ENCODE data around the gene LPP.

DNA sequence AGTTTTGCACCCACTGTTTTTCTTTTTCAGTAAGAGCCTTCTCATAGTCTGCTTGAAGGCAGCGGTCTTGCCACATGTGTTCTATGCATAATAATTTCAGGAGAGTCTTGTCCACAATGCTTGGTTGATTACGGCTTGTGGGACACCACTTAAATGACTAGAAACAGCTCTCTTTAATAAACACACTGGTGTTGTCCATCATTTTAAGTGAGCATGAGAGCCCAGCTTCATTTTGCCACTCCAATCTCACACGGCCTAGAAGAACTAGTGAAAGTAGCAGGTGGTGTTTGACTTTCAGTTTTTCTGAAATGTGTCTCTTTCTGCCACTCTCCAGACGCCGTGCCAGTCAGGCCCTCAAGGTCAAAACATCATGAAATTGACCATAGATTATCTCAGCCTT, 292.1 kb downstream of the LPP start:
- TF ChIP-seq GATA2 (IDR thresholded peaks at IDR 0.05; ENCODE audit: low read depth, low read length) (no peak), GATA3 (IDR thresholded peaks at IDR 0.05; ENCODE audit: low read depth, low read length) (no peak)

All from SH-SY5Y (cell line).